ENCODE data around the gene FEM1B. TPM values are rescaled to one million over a fixed set of nuclear protein-coding genes. Genes with fewer than 3 reads are reported as not detected.

Gene FEM1B
- total and polyA plus RNA-seq, 2 donors (not counting 3 experiments of a cell fraction or from before 2014, with no cell fraction given) = 11.1 to 33.2 TPM

- H3K9me1 ChIP-seq (replicated peaks; ENCODE audit: control insufficient read depth, extremely low read depth, insufficient read depth, low read length) = no peaks in the 10 kb centered on the region
- H3K9ac ChIP-seq (replicated peaks; ENCODE audit: extremely low read depth, insufficient read depth, low read length) = no peak overlapping the region
- intact Hi-C loops (cut with micrococcal nuclease) = no loop called here
- no peaks in the 10 kb centered on the region for H3K79me2 ChIP-seq (ENCODE audit: control insufficient read depth, insufficient read depth, low read length)
- dilution Hi-C loops (cut with MboI; ENCODE audit: extremely low pct_ligation_motif_present, low sequenced_read_pairs) = no loop called here
- no peak overlapping the region for H3K4me2 ChIP-seq (ENCODE audit: insufficient read depth, low read length)
- H2AFZ ChIP-seq (ENCODE audit: low read depth, low read length) = no peak overlapping the region
- no peaks in the 10 kb centered on the region for H4K20me1 ChIP-seq (replicated peaks; ENCODE audit: control insufficient read depth, extremely low read depth, insufficient read depth, low read length)
- H3K9me3 ChIP-seq (replicated peaks; ENCODE audit: control insufficient read depth, insufficient read depth, low read length) = no peaks in the 10 kb centered on the region
- no peak overlapping the region for H3K27ac ChIP-seq (ENCODE audit: insufficient read depth, low read depth, low read length)
- no peak for DNase-seq (ENCODE audit: low read depth, low spot score)
- FAIRE-seq = no peak
- no peaks in the 10 kb centered on the region for H3K27me3 ChIP-seq (ENCODE audit: control insufficient read depth in 2 of 2, insufficient read depth in 2 of 2, low read length in 2 of 2)
- no TSS peak for BruUV-seq (replicated peaks)
- H3K36me3 ChIP-seq (ENCODE audit: control insufficient read depth in 2 of 2, extremely low read depth in 1 of 2, insufficient read depth in 2 of 2, low read length in 2 of 2) = no peaks in the 10 kb centered on the region
- POLR2A ChIA-PET = no interaction called here
- TF ChIP-seq MAX (IDR thresholded peaks at IDR 0.05; ENCODE audit: insufficient read depth, insufficient read length) (no peak), GATA2 (IDR thresholded peaks at IDR 0.05; ENCODE audit: insufficient read depth, insufficient read length, low read depth, low read length) (no peak)
- no peak overlapping the region for H3K4me3 ChIP-seq (replicated peaks in 1 of 3; ENCODE audit: insufficient read depth in 1 of 3, low read depth in 1 of 3, low read length in 3 of 3)
- CTCF ChIA-PET = no interaction called here
- peaks cover 20% of the 10 kb centered on the region for H3K4me1 ChIP-seq (ENCODE audit: control insufficient read depth, extremely low read depth, insufficient read depth, low read length)
Observed at GRCh38 chr15:68337826-68338225, 60.3 kb downstream of the FEM1B start.

- H3K36me3 ChIP-seq (ENCODE audit: control insufficient read depth in 2 of 2, extremely low read depth in 1 of 2, insufficient read depth in 2 of 2, low read length in 2 of 2) = no peaks in the 10 kb centered on the region
- H3K27me3 ChIP-seq (ENCODE audit: control insufficient read depth in 2 of 2, insufficient read depth in 2 of 2, low read length in 2 of 2) = no peaks in the 10 kb centered on the region
- no TSS peak for BruUV-seq (replicated peaks)
- H3K27ac ChIP-seq (ENCODE audit: insufficient read depth, low read depth, low read length) = no peak overlapping the region
- intact Hi-C loops (cut with micrococcal nuclease) (no loop called here), dilution Hi-C loops (cut with MboI; ENCODE audit: extremely low pct_ligation_motif_present, low sequenced_read_pairs) (no loop called here)
- no peaks in the 10 kb centered on the region for H4K20me1 ChIP-seq (replicated peaks; ENCODE audit: control insufficient read depth, extremely low read depth, insufficient read depth, low read length)
- DNase-seq (ENCODE audit: low read depth, low spot score) = no peak
- H3K4me3 ChIP-seq (replicated peaks in 1 of 3; ENCODE audit: insufficient read depth in 1 of 3, low read depth in 1 of 3, low read length in 3 of 3) = no peak overlapping the region
- no peaks in the 10 kb centered on the region for H3K9me3 ChIP-seq (replicated peaks; ENCODE audit: control insufficient read depth, insufficient read depth, low read length)
- ChIA-PET CTCF (no interaction called here), POLR2A (no interaction called here)
- TF ChIP-seq JUN (IDR thresholded peaks at IDR 0.05; ENCODE audit: borderline replicate concordance, insufficient read depth, insufficient read length, low read depth) (no peak), EZH2 (IDR thresholded peaks at IDR 0.05; ENCODE audit: borderline replicate concordance, low read depth, low read length, severe bottlenecking) (no peak), CTCF (IDR thresholded peaks at IDR 0.05; ENCODE audit: extremely low read depth in 1 of 2, insufficient read depth in 1 of 2, low read depth in 1 of 2, low read length in 2 of 2) (no peak), POLR2A (IDR thresholded peaks at IDR 0.05; ENCODE audit: low read depth, low read length) (no peak), FOS (IDR thresholded peaks at IDR 0.05; ENCODE audit: borderline replicate concordance, insufficient read depth, low read length) (no peak), GATA2 (IDR thresholded peaks at IDR 0.05; ENCODE audit: insufficient read depth, insufficient read length, low read depth, low read length) (no peak), MAX (IDR thresholded peaks at IDR 0.05; ENCODE audit: insufficient read depth, insufficient read length) (no peak), MYC (IDR thresholded peaks at IDR 0.05; ENCODE audit: low read depth, low read length) (no peak), POLR2AphosphoS5 (IDR thresholded peaks at IDR 0.05; ENCODE audit: insufficient read depth, low read depth, low read length) (no peak)
- no peak overlapping the region for H3K9ac ChIP-seq (replicated peaks; ENCODE audit: extremely low read depth, insufficient read depth, low read length)
- no peaks in the 10 kb centered on the region for H3K9me1 ChIP-seq (replicated peaks; ENCODE audit: control insufficient read depth, extremely low read depth, insufficient read depth, low read length)
- peaks cover 20% of the 10 kb centered on the region for H3K4me1 ChIP-seq (ENCODE audit: control insufficient read depth, extremely low read depth, insufficient read depth, low read length)
- no peak overlapping the region for H3K4me2 ChIP-seq (ENCODE audit: insufficient read depth, low read length)
- no peak for FAIRE-seq
- H2AFZ ChIP-seq (ENCODE audit: low read depth, low read length) = no peak overlapping the region
- H3K79me2 ChIP-seq (ENCODE audit: control insufficient read depth, insufficient read depth, low read length) = no peaks in the 10 kb centered on the region
Observed at GRCh38 chr15:68339481-68339880, 61.9 kb downstream of the FEM1B start.
